ENCODE measurements around the gene PTPRS. TPM values are rescaled to one million over a fixed set of nuclear protein-coding genes. Genes with fewer than 3 reads are reported as not detected.

The PTPRS gene
- total and polyA plus RNA-seq, 2 of the 8 experiments (the other 6 are each of a cell fraction or from before 2014, with no cell fraction given) = 96.8 to 223 TPM

DNA sequence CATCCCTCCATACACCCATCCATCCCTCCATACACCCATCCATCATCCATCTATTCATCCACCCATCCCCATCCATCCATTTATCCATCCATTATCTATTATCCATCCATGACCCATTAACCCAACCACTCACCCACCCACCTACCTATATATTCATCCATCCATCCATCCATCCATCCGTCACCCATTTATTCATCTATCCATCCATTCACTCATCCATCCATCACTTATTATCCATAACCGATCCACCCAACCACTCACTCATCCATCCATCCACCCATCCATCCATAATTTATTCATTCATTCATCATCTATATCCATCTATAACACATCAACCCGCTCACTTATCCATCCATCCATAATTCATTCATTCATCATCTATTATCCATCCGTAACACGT, 28.7 kb upstream of the PTPRS start:
- Histone ChIP-seq H2BK12ac (ENCODE audit: low read depth, low read length) (no peak overlapping the region), H2BK20ac (ENCODE audit: low read length) (no peak overlapping the region), H3K4me3 (ENCODE audit: extremely low read depth in 1 of 4, insufficient read depth in 2 of 4, low read depth in 3 of 4, low read length in 4 of 4) (no peak overlapping the region), H3K79me1 (ENCODE audit: low read depth, low read length) (no peaks in the 10 kb centered on the region), H4K5ac (ENCODE audit: insufficient read length, low read depth, low read length) (no peak overlapping the region), H3K14ac (ENCODE audit: insufficient read length) (no peak overlapping the region), H4K20me1 (replicated peaks in 1 of 2; ENCODE audit: control insufficient read depth in 1 of 2, insufficient read depth in 2 of 2, low read length in 2 of 2) (peaks cover 0 to 12% of the 10 kb centered on the region in 2 experiments), H3K18ac (ENCODE audit: extremely low read depth, low read length) (no peak overlapping the region), H3K79me2 (ENCODE audit: control insufficient read depth in 1 of 2, insufficient read depth in 2 of 2, low read length in 2 of 2) (peaks cover 0 to 6% of the 10 kb centered on the region in 2 experiments; a peak in 1 of 4 replicates), H3K4me2 (ENCODE audit: insufficient read depth in 1 of 2, low read depth in 2 of 2, low read length in 2 of 2) (no peak overlapping the region), H3K27ac (ENCODE audit: low read depth, low read length) (no peak overlapping the region), H3K27me3 (replicated peaks in 1 of 4; ENCODE audit: control insufficient read depth in 3 of 4, extremely low read depth in 1 of 4, insufficient read depth in 3 of 4, low read length in 3 of 4) (peaks cover 0 to 6% (median 1%) of the 10 kb centered on the region in 4 experiments; a peak in 4 of 7 replicates), H3K36me3 (ENCODE audit: control insufficient read depth in 2 of 4, insufficient read depth in 4 of 4, low read length in 3 of 4) (no peaks in the 10 kb centered on the region), H3K9ac (replicated peaks in 1 of 4; ENCODE audit: extremely low read depth in 1 of 4, low read depth in 3 of 4, low read length in 3 of 4) (no peak overlapping the region), H4K91ac (replicated peaks; ENCODE audit: insufficient read length, low read length) (no peak overlapping the region), H2BK5ac (ENCODE audit: low read depth, low read length) (no peak overlapping the region), H3K23me2 (ENCODE audit: low read depth, low read length) (peaks cover 12% of the 10 kb centered on the region), H3K23ac (ENCODE audit: insufficient read length) (no peak overlapping the region), H3K4ac (replicated peaks; ENCODE audit: insufficient read length, low read depth, low read length) (no peak overlapping the region), H3K4me1 (replicated peaks in 1 of 4; ENCODE audit: control insufficient read depth in 3 of 4, insufficient read depth in 4 of 4, low read length in 3 of 4) (peaks cover 0 to 4% (median 3%) of the 10 kb centered on the region in 4 experiments; a peak in 5 of 7 replicates), H3K56ac (replicated peaks; ENCODE audit: insufficient read length, low read depth, low read length) (peak overlapping the region; percentile 78), H3K9me3 (ENCODE audit: insufficient read depth in 2 of 2, low read depth in 1 of 2, low read length in 1 of 2) (no peaks in the 10 kb centered on the region), H2AFZ (ENCODE audit: low read length) (no peak overlapping the region), H2AK5ac (ENCODE audit: low read depth, low read length) (no peak overlapping the region), H4K8ac (ENCODE audit: extremely low read depth, insufficient read depth, low read length) (no peak overlapping the region), H2BK120ac (replicated peaks; ENCODE audit: low read depth, low read length) (no peak overlapping the region), H2BK15ac (ENCODE audit: low read length) (no peak overlapping the region)
- DNase-seq (ENCODE audit: low read depth in 1 of 2, low spot score in 2 of 2) = no peak
- ChIA-PET POLR2A (ENCODE audit: partially characterized antibody) (interaction anchor here (1.2 kb wide), 1 partner anchor 17 kb away, joined by 4 read pairs; no protein-coding TSS in a partner anchor), CTCF (ENCODE audit: partially characterized antibody) (interaction anchor here (0.9 to 1.4 kb wide), 5 partner anchors 8 to 20 kb away, joined by 3 to 7 read pairs (median 5); no protein-coding TSS in a partner anchor)
- no peak for FAIRE-seq
- WGBS, 2 experiments (ENCODE audit: extremely low coverage in 1 of 2, insufficient coverage in 1 of 2, insufficient read length in 1 of 2, insufficient replicate concordance in 2 of 2, low coverage in 1 of 2, low lambda C conversion rate in 2 of 2, missing lambda C conversion rate in 1 of 2) = 85 to 100% methylated on average over 5 of the region's 5 CpGs
- TF ChIP-seq SP2 (IDR thresholded peaks at IDR 0.05; ENCODE audit: low read length) = no peak
- TF ChIP-seq NANOG (IDR thresholded peaks at IDR 0.05; ENCODE audit: insufficient read depth, low read depth, low read length, poor library complexity, severe bottlenecking) = no peak
- TF ChIP-seq POU5F1 (IDR thresholded peaks at IDR 0.05; ENCODE audit: low read depth, low read length) = no peak
- no peak for TF ChIP-seq SRF (IDR thresholded peaks at IDR 0.05; ENCODE audit: low read depth, low read length)
- no peak for TF ChIP-seq ASH2L (IDR thresholded peaks at IDR 0.05; ENCODE audit: low read length)
- TF ChIP-seq CBX5 (IDR thresholded peaks at IDR 0.05; ENCODE audit: low read depth, low read length) = no peak
- TF ChIP-seq MAX (IDR thresholded peaks at IDR 0.05) = no peak
- TF ChIP-seq SIN3A (conservative IDR thresholded peaks at IDR 0.05 in 1 of 2, IDR thresholded peaks at IDR 0.05 in 1 of 2; ENCODE audit: low read depth in 1 of 2, low read length in 2 of 2) = no peak
- no peak for TF ChIP-seq SIRT6 (IDR thresholded peaks at IDR 0.05; ENCODE audit: low read length)
- no peak for TF ChIP-seq TBP (IDR thresholded peaks at IDR 0.05; ENCODE audit: low read depth, low read length)
- TF ChIP-seq JUND (IDR thresholded peaks at IDR 0.05; ENCODE audit: low read length) = no peak
- no peak for TF ChIP-seq CHD2 (IDR thresholded peaks at IDR 0.05; ENCODE audit: low read length)
- no peak for TF ChIP-seq KDM5A (IDR thresholded peaks at IDR 0.05; ENCODE audit: low read length)
- no peak for TF ChIP-seq TEAD4 (IDR thresholded peaks at IDR 0.05; ENCODE audit: low read depth, low read length)
- TF ChIP-seq RNF2 (IDR thresholded peaks at IDR 0.05; ENCODE audit: borderline replicate concordance, low read depth, low read length, missing control alignments, poor library complexity, severe bottlenecking) = no peak

Data from H1 (cell line).